RWPE2 (cell line): ENCODE data around the gene KXD1.

ENCODE experiments used
- ATAC-seq: fragments of 200-7000 bp; cut with Tn5 transposase; 3 replicates; pipeline ENCODE4 v1.9.1; 2021; ENCODE audit warnings: low read depth
- DNase-seq: peaks from one replicate; pipeline ENCODE4 v3.0.0-alpha.2; 2020; ENCODE audit warnings: low spot score
- H3K27ac ChIP-seq: fragments of 450-650 bp; 2 replicates; pipeline ENCODE4 v1.5.1; 2017; ENCODE audit warnings: mild to moderate bottlenecking; ENCODE audit not compliant: poor library complexity, severe bottlenecking
- H3K27me3 ChIP-seq: fragments of 250-450 bp; sonication (Bioruptor Pico); 2 replicates; pipeline ENCODE4 v1.5.1; 2021; ENCODE audit warnings: mild to moderate bottlenecking, moderate library complexity; ENCODE audit not compliant: insufficient read depth, poor library complexity, severe bottlenecking
- H3K36me3 ChIP-seq: fragments of 250-450 bp; sonication (Bioruptor Pico); 2 replicates; pipeline ENCODE4 v1.5.1; 2020; ENCODE audit warnings: low read depth, mild to moderate bottlenecking, moderate library complexity
- H3K4me1 ChIP-seq: fragments of 250-450 bp; sonication (Bioruptor Pico); 2 replicates; pipeline ENCODE4 v1.5.1; 2021; ENCODE audit warnings: mild to moderate bottlenecking, moderate library complexity; ENCODE audit not compliant: insufficient read depth, poor library complexity, severe bottlenecking
- H3K4me3 ChIP-seq: fragments of 250-450 bp; sonication (Bioruptor Pico); 2 replicates; pipeline ENCODE4 v1.5.1; 2021; ENCODE audit warnings: mild to moderate bottlenecking, moderate library complexity; ENCODE audit not compliant: severe bottlenecking
- H3K9me3 ChIP-seq: fragments of 250-450 bp; sonication (Bioruptor Pico); 2 replicates; pipeline ENCODE4 v1.5.1; 2021; ENCODE audit warnings: mild to moderate bottlenecking, moderate library complexity; ENCODE audit not compliant: severe bottlenecking
- CTCF ChIP-seq: fragments of 450-650 bp; IDR thresholded peaks from one replicate; pipeline ENCODE4 v1.5.1; 2017; ENCODE audit warnings: mild to moderate bottlenecking, moderate library complexity; ENCODE audit not compliant: poor library complexity, severe bottlenecking

KXD1 gene

DNA sequence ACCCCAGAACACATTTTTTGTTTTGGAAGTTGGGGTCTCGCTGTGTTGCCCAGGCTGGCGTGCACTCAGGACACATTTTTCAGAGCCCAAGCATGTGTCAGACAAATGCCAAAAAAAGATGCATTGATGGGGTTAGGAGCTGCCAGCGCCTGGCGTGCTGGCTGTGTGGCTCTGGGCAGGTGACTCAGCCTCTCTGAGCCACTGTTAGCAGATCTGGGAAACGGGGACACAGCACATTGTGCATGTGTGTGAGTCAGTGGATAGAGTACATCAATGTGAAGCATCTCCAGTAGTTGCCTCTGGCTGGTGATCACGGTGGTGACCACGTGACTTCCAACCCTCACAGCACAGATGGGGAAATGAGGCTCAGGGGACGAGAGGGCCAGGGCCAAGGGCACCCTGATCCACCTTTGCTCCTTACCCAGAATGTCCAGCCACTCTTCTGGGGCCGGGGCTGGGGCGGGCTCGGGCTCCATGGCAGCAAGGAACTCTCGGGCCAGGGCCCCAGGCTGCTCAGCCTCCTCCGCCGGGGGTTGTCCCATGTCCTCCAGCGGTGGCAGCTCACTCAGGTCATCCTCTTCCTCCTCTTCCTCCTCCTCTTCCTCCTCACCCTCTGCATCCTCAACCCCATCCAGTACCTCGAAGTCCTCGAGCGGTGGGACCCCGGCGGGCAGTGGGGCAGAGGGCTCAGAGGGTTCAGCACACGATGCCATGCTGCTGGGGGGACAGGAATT lies 16.2 kb upstream of the KXD1 start:
- H3K27ac ChIP-seq: no peak overlapping the region
- peaks cover 39% of the 10 kb centered on the region for H3K36me3 ChIP-seq
- no peak for DNase-seq
- peak overlapping the region; percentile 53 for H3K4me3 ChIP-seq
- H3K27me3 ChIP-seq: no peaks in the 10 kb centered on the region
- H3K4me1 ChIP-seq: no peaks in the 10 kb centered on the region
- no peaks in the 10 kb centered on the region for H3K9me3 ChIP-seq
- no peak for ATAC-seq
- no peak for TF ChIP-seq CTCF

DNA sequence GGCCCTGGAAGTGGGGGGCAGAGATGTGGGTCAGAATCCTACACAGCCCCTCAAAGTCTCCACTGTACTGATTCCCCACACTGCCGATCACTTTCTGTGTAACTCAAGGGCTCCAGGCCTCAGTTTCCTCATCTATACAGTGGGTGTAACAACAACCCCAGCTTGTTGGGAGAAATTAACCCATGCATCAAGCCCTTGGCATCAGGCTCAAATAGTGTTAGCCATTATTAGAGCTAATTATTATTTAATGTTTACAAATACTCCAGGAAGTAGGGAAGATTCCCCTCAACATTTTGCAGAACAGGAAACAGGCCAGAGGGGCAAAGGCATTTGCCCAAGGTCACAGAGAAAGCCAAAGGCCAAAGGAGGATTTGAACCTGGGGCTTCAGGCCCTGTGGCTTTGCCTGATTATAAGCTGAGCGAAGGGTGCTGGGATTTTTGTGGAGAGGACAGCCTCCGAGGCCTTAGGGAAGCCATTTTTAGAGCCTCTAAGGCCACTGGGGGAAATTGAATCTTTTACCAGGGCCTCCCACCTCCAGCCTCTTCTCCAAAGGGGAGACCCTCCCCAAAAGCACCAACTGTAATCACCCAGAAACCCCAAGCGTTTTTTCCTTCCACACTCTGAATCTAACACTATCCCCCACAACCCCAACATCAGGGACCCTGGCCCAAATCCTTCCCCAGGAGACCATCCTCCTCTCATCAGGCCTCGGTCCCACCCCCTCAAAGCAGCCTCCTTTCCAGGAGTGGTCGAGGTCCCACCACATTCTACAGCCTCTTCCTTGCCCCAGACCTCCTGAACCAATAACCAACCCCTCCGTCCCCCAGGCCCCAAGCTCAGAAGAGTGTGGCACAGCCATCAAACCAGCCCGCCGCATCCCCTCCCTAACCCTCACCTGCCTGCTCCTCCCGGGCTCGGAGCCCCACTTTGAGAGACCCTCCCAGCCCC lies 15.4 kb upstream of the KXD1 start:
- no peak for DNase-seq
- Histone ChIP-seq H3K27me3 (no peaks in the 10 kb centered on the region), H3K27ac (peak overlapping the region; percentile 78), H3K9me3 (no peaks in the 10 kb centered on the region), H3K4me3 (peak overlapping the region; percentile 53), H3K4me1 (no peaks in the 10 kb centered on the region), H3K36me3 (peaks cover 30% of the 10 kb centered on the region)
- TF ChIP-seq CTCF: no peak
- no peak for ATAC-seq

DNA sequence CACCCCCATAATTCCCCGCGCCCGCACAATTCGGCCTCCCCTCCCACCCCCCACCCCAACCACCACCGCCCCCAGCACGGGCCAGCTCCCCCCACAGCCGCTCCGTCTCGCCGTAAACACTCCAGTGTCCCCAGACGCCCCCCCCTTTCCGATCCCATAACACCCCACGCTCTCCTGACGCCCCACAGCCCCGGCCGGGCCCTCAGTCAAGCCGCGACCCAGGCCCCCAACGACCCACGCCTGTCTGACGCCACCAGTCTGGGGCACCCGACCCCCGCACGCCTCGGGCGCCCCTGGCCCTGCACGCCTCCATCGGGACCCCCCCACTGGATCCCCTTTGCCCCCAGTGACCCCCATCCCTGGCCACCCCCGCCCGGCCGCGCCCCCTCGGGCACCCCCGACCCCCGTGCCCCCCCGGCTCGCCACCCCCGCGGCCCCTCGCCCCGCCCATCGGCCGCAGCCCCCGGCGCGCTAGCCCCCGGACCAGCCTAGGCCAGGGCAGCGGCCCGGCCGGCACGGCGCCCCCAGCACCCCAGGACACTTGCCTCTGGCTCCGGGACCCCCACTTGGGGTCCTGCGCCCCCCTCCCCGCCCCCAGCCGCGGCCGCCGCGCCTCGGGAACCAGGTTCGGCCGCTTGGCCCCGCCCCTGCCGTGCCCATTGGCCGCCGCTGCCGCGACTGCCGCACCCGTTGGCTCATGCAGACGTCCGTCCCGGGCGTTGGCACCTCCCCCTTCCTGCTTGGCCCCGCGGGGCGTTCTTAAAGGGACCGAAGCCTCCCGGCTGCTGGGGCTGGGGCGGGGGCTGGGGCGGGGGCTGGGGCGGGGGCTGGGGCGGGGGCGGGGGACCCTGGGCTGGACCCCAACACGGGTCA lies 14.5 kb upstream of the KXD1 start, which contains the start of gene FKBP8:
Gene FKBP8 (minus strand): TSS at position 633 of the 873 bp plus-strand sequence. CDS start 1,603 bp downstream, outside the sequence.
- Histone ChIP-seq H3K4me1 (no peaks in the 10 kb centered on the region), H3K9me3 (no peaks in the 10 kb centered on the region), H3K4me3 (peak within 1 kb of the TSS; percentile 53), H3K27ac (peak within 1 kb of the TSS; percentile 78), H3K36me3 (peaks cover 24% of the 10 kb centered on the region), H3K27me3 (no peaks in the 10 kb centered on the region)
- DNase-seq (peak; percentile 91), ATAC-seq (peak; percentile 97)
- no peak for TF ChIP-seq CTCF

DNA sequence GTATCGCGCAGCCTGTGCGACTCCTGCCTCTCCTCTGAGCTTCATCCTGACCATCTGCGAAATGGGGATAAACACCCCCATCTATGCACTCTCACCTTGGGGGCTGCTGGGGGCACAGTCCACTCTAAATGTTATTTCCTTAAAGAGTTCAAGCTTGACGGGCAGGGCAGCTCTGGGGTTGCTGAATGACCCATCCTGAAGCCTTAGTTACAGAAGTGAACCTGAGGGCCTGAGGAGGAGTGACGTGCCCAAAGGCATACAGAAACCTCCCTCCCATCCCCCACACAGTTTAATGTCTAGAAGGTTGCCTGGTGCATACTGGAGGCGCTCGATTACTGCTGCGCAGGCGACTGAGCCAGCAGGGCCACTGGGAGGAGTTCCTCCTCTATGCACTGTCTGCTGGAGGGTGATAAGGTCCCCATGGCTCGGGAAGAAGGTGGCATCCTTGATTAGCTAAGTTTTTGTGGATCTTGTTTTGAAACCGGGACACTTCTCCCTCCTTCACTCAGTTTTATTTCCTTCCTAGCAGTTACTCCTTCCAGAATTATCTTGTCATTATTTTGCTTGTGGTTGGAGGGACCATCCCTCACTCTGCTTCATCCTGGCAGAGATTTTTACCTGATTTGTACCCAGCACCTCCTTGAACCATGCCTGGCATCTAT lies 13.7 kb upstream of the KXD1 start:
- ATAC-seq: peak; percentile 69
- H3K27ac ChIP-seq: peak overlapping the region; percentile 78
- H3K36me3 ChIP-seq: peaks cover 24% of the 10 kb centered on the region
- no peaks in the 10 kb centered on the region for H3K27me3 ChIP-seq
- peak overlapping the region; percentile 53 for H3K4me3 ChIP-seq
- no peak for DNase-seq
- H3K4me1 ChIP-seq: no peaks in the 10 kb centered on the region
- no peaks in the 10 kb centered on the region for H3K9me3 ChIP-seq
- TF ChIP-seq CTCF: peak; percentile 16
